Measurements from ENCODE around the gene RACK1. TPM values are rescaled to one million over a fixed set of nuclear protein-coding genes. Genes with fewer than 3 reads are reported as not detected.

Gene RACK1
- total and polyA plus RNA-seq, 8 donors = 1,244 to 3,083 (median 2,960) TPM

GRCh38 chr5:181239062-181239663 lies 4.5 kb downstream of the RACK1 start:
- TF ChIP-seq, protein P1, sequence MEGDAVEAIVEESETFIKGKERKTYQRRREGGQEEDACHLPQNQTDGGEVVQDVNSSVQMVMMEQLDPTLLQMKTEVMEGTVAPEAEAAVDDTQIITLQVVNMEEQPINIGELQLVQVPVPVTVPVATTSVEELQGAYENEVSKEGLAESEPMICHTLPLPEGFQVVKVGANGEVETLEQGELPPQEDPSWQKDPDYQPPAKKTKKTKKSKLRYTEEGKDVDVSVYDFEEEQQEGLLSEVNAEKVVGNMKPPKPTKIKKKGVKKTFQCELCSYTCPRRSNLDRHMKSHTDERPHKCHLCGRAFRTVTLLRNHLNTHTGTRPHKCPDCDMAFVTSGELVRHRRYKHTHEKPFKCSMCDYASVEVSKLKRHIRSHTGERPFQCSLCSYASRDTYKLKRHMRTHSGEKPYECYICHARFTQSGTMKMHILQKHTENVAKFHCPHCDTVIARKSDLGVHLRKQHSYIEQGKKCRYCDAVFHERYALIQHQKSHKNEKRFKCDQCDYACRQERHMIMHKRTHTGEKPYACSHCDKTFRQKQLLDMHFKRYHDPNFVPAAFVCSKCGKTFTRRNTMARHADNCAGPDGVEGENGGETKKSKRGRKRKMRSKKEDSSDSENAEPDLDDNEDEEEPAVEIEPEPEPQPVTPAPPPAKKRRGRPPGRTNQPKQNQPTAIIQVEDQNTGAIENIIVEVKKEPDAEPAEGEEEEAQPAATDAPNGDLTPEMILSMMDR (IDR thresholded peaks at IDR 0.05) = no peak
- DNase-seq = no peak
- Histone ChIP-seq H3K4me3 (no peak overlapping the region), H3K27me3 (no peaks in the 10 kb centered on the region), H3K4me1 (peaks cover 10 to 30% of the 10 kb centered on the region in 2 donors), H3K9me3 (no peaks in the 10 kb centered on the region), H3K36me3 (peaks cover 18 to 85% of the 10 kb centered on the region in 2 donors), H3K27ac (no peak overlapping the region)
- ATAC-seq = no peak
- intact Hi-C loops (cut with DNase I) = no loop called here

GRCh38 chr5:181237729-181238385 lies 5.8 kb downstream of the RACK1 start:
- no peaks in the 10 kb centered on the region for H3K9me3 ChIP-seq
- DNase-seq = no peak
- intact Hi-C loops (cut with DNase I) = no loop called here
- no peaks in the 10 kb centered on the region for H3K27me3 ChIP-seq
- no peak for ATAC-seq
- TF ChIP-seq, protein P1 (IDR thresholded peaks at IDR 0.05) = no peak
- H3K36me3 ChIP-seq = peaks cover 18 to 98% of the 10 kb centered on the region in 2 donors
- H3K27ac ChIP-seq = no peak overlapping the region
- H3K4me3 ChIP-seq = no peak overlapping the region
- peaks cover 10 to 30% of the 10 kb centered on the region in 2 donors for H3K4me1 ChIP-seq

DNA sequence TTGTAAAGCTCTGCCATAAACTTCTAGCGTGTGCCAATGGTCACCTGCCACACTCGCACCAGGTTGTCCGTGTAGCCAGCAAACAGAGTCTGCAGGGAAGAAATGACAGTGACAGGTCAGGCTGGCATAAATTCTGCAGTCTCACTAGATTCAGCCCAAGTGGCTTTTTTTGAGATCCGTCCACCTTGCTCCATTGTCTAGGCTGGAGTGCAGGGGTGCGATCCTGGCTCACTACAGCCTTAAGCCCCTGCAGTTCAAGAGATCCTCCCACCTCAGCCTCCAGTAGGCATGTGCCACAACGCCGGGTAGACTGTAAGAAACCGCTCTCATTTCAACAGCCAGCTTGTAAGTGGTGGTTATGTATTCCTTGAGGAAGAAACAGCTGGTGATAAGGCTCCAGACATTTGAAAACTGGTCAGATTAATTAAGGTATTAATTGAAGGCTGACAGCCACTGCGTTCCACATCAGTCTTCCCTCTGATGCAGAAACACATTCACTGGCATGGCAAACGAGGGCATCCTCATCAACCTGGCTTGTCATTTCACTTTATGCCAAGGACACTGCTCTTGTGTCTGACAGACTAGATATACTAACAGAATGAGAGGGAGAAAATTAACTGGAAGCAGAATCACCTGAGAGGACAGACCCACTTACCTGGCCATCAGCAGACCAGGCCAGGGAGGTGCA lies 6.6 kb downstream of the RACK1 start:
- Histone ChIP-seq H3K4me3 (no peak overlapping the region), H3K4me1 (peaks cover 7 to 24% of the 10 kb centered on the region in 2 donors), H3K36me3 (peaks cover 18 to 100% of the 10 kb centered on the region in 2 donors), H3K27me3 (no peaks in the 10 kb centered on the region), H3K9me3 (no peaks in the 10 kb centered on the region), H3K27ac (no peak overlapping the region)
- intact Hi-C loops (cut with DNase I) = no loop called here
- no peak for DNase-seq
- TF ChIP-seq, protein P1 (IDR thresholded peaks at IDR 0.05) = no peak
- ATAC-seq = no peak

GRCh38 chr5:181236471-181236870 lies 7.2 kb downstream of the RACK1 start:
- Histone ChIP-seq H3K27me3 (no peaks in the 10 kb centered on the region), H3K4me3 (no peak overlapping the region), H3K9me3 (no peaks in the 10 kb centered on the region), H3K36me3 (peaks cover 18 to 100% of the 10 kb centered on the region in 2 donors), H3K27ac (no peak overlapping the region), H3K4me1 (peaks cover under 1 to 18% of the 10 kb centered on the region in 2 donors)
- DNase-seq (no peak), ATAC-seq (no peak)
- TF ChIP-seq, protein P1 (IDR thresholded peaks at IDR 0.05) = no peak
- intact Hi-C loops (cut with DNase I) = no loop called here
